ENCODE data around the gene RUBCNL.

- TF ChIP-seq CTCF (IDR thresholded peaks at IDR 0.05) (no peak), POLR2A (IDR thresholded peaks at IDR 0.05) (no peak)
Measured at GRCh38 chr13:46329624-46330023, 57.4 kb downstream of the RUBCNL start.
